SK-N-MC (cell line): ENCODE results near the gene AKR1C3.

Experiments
- EZH2 ChIP-seq: fragments of 200-600 bp; sonication (generic); IDR thresholded peaks from one replicate; pipeline ENCODE4 v1.6.1; 2017; ENCODE audit warnings: antibody characterized with exemption
- POLR2AphosphoS5 ChIP-seq: IDR thresholded peaks from 2 replicates; pipeline ENCODE4 v1.6.1; 2012; ENCODE audit warnings: mild to moderate bottlenecking, low read depth, low read length, borderline replicate concordance

GRCh38 chr10:5147981-5148677 lies 53.9 kb downstream of the AKR1C3 start:
- TF ChIP-seq POLR2AphosphoS5 (no peak), EZH2 (no peak)
